Sigmoid colon (tissue), 7 donors: ENCODE data around the gene CTIF. TPM values are rescaled to one million over a fixed set of nuclear protein-coding genes. Genes with fewer than 3 reads are reported as not detected.

ENCODE experiments used
- DNase-seq: peaks from one replicate; pipeline ENCODE4 v3.0.0-alpha.2; 2019
- H3K27ac ChIP-seq, 4 donors: fragments of 200-600 bp; sonication (generic); one replicate each; pipeline ENCODE4 v1.5.1; 2016 to 2019; ENCODE audit warnings: mild to moderate bottlenecking in 1 of 4
- H3K27me3 ChIP-seq, 3 donors: fragments of 200-600 bp; sonication (generic); one replicate each; pipeline ENCODE4 v1.5.1; 2019; ENCODE audit warnings: mild to moderate bottlenecking in 1 of 3
- H3K36me3 ChIP-seq, 4 donors: fragments of 200-600 bp; sonication (generic); one replicate each; pipeline ENCODE4 v1.5.1; 2016 to 2019
- H3K4me1 ChIP-seq, 4 donors: fragments of 200-600 bp; sonication (generic); one replicate each; pipeline ENCODE4 v1.5.1; 2017 to 2019
- H3K4me3 ChIP-seq, 4 donors: fragments of 200-600 bp; sonication (generic); one replicate each; pipeline ENCODE4 v1.5.1; 2017 to 2019; ENCODE audit warnings: mild to moderate bottlenecking in 2 of 4, moderate library complexity in 1 of 4
- H3K9me3 ChIP-seq, 4 donors: fragments of 200-600 bp in 3 of 4; sonication (generic) in 3 of 4; one replicate each; pipeline versions ENCODE4 v1.5.1 to v1.6.1; 2013 to 2019
- EP300 ChIP-seq, 4 donors: sonication (generic); formaldehyde crosslinking; IDR thresholded peaks; one replicate each; pipeline ENCODE4 v1.6.1; 2017; ENCODE audit warnings: antibody characterized with exemption in 4 of 4
- POLR2A ChIP-seq, 2 donors: fragments of 450-650 bp; IDR thresholded peaks; one replicate each; pipeline ENCODE4 v1.6.1; 2016; ENCODE audit warnings: antibody characterized with exemption in 2 of 2, mild to moderate bottlenecking in 2 of 2, moderate library complexity in 2 of 2
- POLR2AphosphoS5 ChIP-seq, 4 donors: sonication (generic); formaldehyde crosslinking; IDR thresholded peaks; one replicate each; pipeline ENCODE4 v1.6.1; 2017; ENCODE audit warnings: antibody characterized with exemption in 4 of 4
- WGBS, 2 donors: extraction: QIAGEN DNeasy Blood & Tissue Kit; methylation state at CpG; one replicate each; pipeline ENCODE4 v1.1.7; 2013; 5-methylcytosine and 5-hydroxymethylcytosine counted together
- intact Hi-C: fragments of 100-400 bp; cut with DNase I; formaldehyde crosslinking; loops from one replicate; pipeline ENCODE4 v1.15.1; 2023
- polyA plus RNA-seq, 3 donors: library from polyadenylated mRNA; stranded (reverse); fragments of 200-250 nt; gene quantifications; one replicate each; pipeline ENCODE4 v1.2.3, GENCODE V29; 2013
- total RNA-seq, 4 donors: library from RNA; depleted of rRNA; stranded (reverse); fragments of >200 nt; gene quantifications; one replicate each; pipeline ENCODE4 v1.1.0, GENCODE V29; 2016
- TF ChIP-seq, protein P1 (sequence below), 4 experiments: fragments of 450-650 bp in 3 of 4; fragments of 200-600 bp in 1 of 4; IDR thresholded peaks; one replicate each; pipeline ENCODE4 v1.5.1; 2016 to 2019; ENCODE audit warnings: antibody characterized with exemption in 4 of 4, mild to moderate bottlenecking in 3 of 4, moderate library complexity in 2 of 4
- donor health status: healthy with polysubstance abuse.
- donor health status: Bipolar disorder and iron deficiency.
- donor health status: healthy.

The CTIF gene
- total and polyA plus RNA-seq, 7 donors = 3.6 to 65.9 (median 22.5) TPM

DNA sequence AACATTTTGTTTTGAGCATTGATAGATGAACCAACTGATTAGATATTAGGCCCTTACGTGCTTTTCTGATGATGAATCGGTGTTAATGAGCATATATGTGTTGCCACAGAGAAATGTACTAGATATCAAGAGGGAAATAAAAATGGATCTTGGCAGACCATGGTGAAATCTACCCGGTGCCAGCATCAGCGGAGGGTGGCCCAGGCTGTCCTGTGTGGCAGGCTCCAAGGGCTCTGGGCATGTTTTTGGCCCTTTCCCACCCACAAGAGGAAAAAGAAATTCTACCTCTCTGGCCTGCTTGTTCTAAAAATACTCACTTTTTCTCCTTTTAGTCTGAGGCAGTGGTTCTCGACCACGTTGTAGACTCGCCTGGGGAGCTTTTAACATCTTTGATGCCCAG lies 154.2 kb downstream of the CTIF start:
- Histone ChIP-seq H3K4me3 (no peak overlapping the region), H3K4me1 (peaks cover 0 to 16% (median 0%) of the 10 kb centered on the region in 4 donors), H3K9me3 (no peaks in the 10 kb centered on the region), H3K27ac (no peak overlapping the region), H3K27me3 (no peaks in the 10 kb centered on the region), H3K36me3 (peaks cover 0 to 18% (median 6%) of the 10 kb centered on the region in 4 donors)
- no peak for DNase-seq
- TF ChIP-seq POLR2AphosphoS5 (IDR thresholded peaks at IDR 0.05) = no peak
- TF ChIP-seq POLR2A (IDR thresholded peaks at IDR 0.05) = no peak
- TF ChIP-seq, protein P1, sequence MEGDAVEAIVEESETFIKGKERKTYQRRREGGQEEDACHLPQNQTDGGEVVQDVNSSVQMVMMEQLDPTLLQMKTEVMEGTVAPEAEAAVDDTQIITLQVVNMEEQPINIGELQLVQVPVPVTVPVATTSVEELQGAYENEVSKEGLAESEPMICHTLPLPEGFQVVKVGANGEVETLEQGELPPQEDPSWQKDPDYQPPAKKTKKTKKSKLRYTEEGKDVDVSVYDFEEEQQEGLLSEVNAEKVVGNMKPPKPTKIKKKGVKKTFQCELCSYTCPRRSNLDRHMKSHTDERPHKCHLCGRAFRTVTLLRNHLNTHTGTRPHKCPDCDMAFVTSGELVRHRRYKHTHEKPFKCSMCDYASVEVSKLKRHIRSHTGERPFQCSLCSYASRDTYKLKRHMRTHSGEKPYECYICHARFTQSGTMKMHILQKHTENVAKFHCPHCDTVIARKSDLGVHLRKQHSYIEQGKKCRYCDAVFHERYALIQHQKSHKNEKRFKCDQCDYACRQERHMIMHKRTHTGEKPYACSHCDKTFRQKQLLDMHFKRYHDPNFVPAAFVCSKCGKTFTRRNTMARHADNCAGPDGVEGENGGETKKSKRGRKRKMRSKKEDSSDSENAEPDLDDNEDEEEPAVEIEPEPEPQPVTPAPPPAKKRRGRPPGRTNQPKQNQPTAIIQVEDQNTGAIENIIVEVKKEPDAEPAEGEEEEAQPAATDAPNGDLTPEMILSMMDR (IDR thresholded peaks at IDR 0.05) = no peak
- TF ChIP-seq EP300 (IDR thresholded peaks at IDR 0.05) = no peak
- intact Hi-C loops = no loop called here
- WGBS, 2 donors = 92 to 97% methylated on average over 7 of the region's 7 CpGs

DNA sequence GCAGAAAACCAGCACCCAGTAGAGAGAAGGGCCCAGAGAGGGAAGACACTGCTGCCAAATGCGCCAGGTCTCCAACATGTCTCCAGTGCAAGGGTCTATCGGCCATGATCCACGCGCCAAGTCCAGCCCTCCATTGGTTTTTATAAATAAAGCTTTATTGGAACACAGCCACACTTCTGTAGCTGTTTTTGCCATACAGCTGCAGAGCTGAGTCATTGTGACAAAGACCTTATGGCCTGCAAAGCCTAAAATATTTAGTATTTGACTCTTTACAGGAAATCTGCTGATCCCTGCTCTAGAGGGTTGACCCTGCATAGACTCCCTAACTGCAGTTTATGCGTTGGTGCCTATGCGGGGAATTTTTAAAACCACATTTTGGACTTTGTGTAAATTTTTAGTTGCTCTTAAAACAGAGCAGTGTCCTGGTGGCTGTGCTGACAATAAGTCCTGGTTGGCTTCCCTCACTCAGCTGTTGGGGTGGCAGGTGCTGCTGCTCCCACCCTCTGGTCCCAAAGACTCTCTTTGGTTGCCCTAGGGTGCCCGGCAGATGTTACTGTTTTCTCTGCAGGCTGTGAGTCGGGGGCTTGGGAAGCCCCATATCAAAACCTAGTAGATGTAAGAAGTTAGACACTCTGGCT lies 154.9 kb downstream of the CTIF start:
- H3K4me1 ChIP-seq = peaks cover 0 to 16% (median 0%) of the 10 kb centered on the region in 4 donors
- no peak overlapping the region for H3K4me3 ChIP-seq
- H3K36me3 ChIP-seq = peaks cover 0 to 17% (median 6%) of the 10 kb centered on the region in 4 donors
- H3K9me3 ChIP-seq = no peaks in the 10 kb centered on the region
- 87 to 94% methylated on average over 8 of the region's 8 CpGs for WGBS, 2 donors
- H3K27me3 ChIP-seq = no peaks in the 10 kb centered on the region
- no peak for DNase-seq
- no peak overlapping the region for H3K27ac ChIP-seq
- intact Hi-C loops = no loop called here
- TF ChIP-seq EP300 (IDR thresholded peaks at IDR 0.05) (no peak), POLR2AphosphoS5 (IDR thresholded peaks at IDR 0.05) (no peak), POLR2A (IDR thresholded peaks at IDR 0.05) (no peak)
- TF ChIP-seq, protein P1 (IDR thresholded peaks at IDR 0.05) = no peak

DNA sequence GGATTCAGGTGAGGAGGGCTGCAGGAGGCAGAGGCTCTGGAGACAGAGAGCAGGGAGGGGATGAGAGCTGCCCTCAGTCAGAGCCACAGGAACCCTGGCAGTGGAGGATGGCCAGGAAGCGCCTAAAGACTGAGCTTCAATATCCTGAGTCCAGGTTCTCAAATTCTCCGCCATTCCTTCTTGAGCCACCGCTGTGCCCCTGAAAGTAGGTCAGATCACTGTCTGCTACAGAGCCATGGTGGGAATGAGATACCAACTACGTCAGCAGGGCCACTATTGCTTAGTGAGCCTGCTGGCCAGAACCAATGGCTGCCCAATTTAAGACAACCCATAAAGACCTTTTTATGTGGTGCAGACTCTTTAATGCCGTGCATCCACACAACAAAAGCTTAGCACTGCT lies 155.5 kb downstream of the CTIF start:
- TF ChIP-seq, protein P1 (IDR thresholded peaks at IDR 0.05) = no peak
- TF ChIP-seq POLR2A (IDR thresholded peaks at IDR 0.05) = no peak
- TF ChIP-seq EP300 (IDR thresholded peaks at IDR 0.05) = no peak
- no peak for TF ChIP-seq POLR2AphosphoS5 (IDR thresholded peaks at IDR 0.05)
- H3K27ac ChIP-seq = no peak overlapping the region
- no peak overlapping the region for H3K4me3 ChIP-seq
- peaks cover 0 to 14% (median 6%) of the 10 kb centered on the region in 4 donors for H3K36me3 ChIP-seq
- no peaks in the 10 kb centered on the region for H3K27me3 ChIP-seq
- DNase-seq = no peak
- H3K4me1 ChIP-seq = peaks cover 0 to 16% (median 0%) of the 10 kb centered on the region in 4 donors
- intact Hi-C loops = no loop called here
- H3K9me3 ChIP-seq = no peaks in the 10 kb centered on the region
- WGBS, 2 donors = 96 to 97% methylated on average over 5 of the region's 5 CpGs

DNA sequence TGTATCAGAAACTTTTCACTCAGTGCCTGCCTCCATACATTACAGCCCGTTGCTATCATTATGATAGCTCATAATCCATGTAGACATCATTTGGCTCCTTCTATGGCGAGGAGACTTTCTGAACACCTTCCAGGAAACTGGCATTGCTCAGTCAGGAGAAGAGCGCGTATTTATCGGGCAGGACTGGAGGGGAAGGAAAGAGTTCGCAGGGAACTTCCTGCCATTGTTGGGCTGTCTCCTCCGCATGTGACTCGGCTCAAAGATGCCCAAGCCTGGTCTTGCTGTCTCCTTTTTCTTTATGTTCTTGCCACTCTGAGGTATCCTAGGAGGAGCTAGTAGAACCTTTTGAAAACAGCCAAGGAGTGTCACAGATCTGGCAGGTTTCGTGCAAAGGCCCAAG lies 156.8 kb downstream of the CTIF start:
- Histone ChIP-seq H3K9me3 (no peaks in the 10 kb centered on the region), H3K27ac (no peak overlapping the region), H3K4me3 (no peak overlapping the region), H3K36me3 (peaks cover 0 to 11% (median 1%) of the 10 kb centered on the region in 4 donors), H3K4me1 (peaks cover 0 to 16% (median 0%) of the 10 kb centered on the region in 4 donors), H3K27me3 (no peaks in the 10 kb centered on the region)
- intact Hi-C loops = no loop called here
- TF ChIP-seq, protein P1 (IDR thresholded peaks at IDR 0.05) = no peak
- TF ChIP-seq POLR2A (IDR thresholded peaks at IDR 0.05) (no peak), POLR2AphosphoS5 (IDR thresholded peaks at IDR 0.05) (no peak), EP300 (IDR thresholded peaks at IDR 0.05) (no peak)
- WGBS, 2 donors = 87 to 93% methylated on average over 9 of the region's 9 CpGs
- DNase-seq = no peak
